WERI-Rb-1 (cell line): ENCODE measurements around the gene ATOH7.

ENCODE experiments used
- DNase-seq: peaks from one replicate; pipeline ENCODE4 v3.0.0-alpha.2; 2020
- H3K27ac ChIP-seq: fragments of 250-450 bp; sonication (Bioruptor Pico); 2 replicates; pipeline ENCODE4 v1.5.1; 2020; ENCODE audit warnings: mild to moderate bottlenecking, moderate library complexity
- H3K27me3 ChIP-seq: fragments of 250-450 bp; sonication (Bioruptor Pico); 2 replicates; pipeline ENCODE4 v1.5.1; 2021; ENCODE audit warnings: mild to moderate bottlenecking, low read depth, moderate library complexity; ENCODE audit not compliant: insufficient read depth, severe bottlenecking
- H3K36me3 ChIP-seq: fragments of 250-450 bp; sonication (Bioruptor Pico); 2 replicates; pipeline ENCODE4 v1.5.1; 2020; ENCODE audit warnings: mild to moderate bottlenecking, moderate library complexity
- H3K4me3 ChIP-seq: 2 replicates; pipeline ENCODE4 v1.5.1; 2011; ENCODE audit warnings: low read depth, mild to moderate bottlenecking, control low read depth, low read length
- H3K9me3 ChIP-seq: fragments of 250-450 bp; sonication (Bioruptor Pico); 2 replicates; pipeline ENCODE4 v1.5.1; 2021; ENCODE audit warnings: mild to moderate bottlenecking, moderate library complexity; ENCODE audit not compliant: severe bottlenecking
- TF ChIP-seq, protein P1 (sequence below): IDR thresholded peaks from 2 replicates; pipeline ENCODE4 v1.5.1; 2011; ENCODE audit warnings: low read depth, mild to moderate bottlenecking, control low read depth, inconsistent platforms, low read length

ATOH7 gene

DNA sequence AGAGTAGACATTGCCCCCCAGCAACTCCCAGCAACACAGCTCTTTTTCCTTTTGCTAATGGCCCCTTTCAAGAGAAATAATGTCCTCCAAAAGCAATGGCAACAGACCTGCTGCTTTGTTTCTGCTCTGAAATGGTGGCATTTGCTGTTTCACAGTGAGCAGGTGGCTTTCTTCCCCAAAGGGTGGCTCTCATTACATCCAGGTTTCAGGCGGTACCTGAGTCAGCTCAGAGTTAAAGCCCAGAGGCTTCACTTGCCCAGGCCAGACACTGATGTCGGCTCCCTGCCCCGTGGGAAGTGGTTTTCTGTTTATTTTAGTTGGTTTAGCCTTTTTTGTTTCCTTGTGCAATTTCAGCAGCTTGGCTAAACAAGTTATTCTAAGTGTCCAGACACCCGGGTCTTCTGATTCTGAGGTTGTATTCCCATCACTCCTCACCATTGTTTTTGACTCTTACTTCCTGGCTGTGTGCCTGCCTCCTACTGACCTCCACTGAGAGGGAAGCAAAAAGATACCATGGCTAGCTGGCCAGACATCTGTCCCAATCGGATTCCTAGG lies 7.8 kb upstream of the ATOH7 start:
- no peaks in the 10 kb centered on the region for H3K27me3 ChIP-seq
- H3K9me3 ChIP-seq, result no peaks in the 10 kb centered on the region
- H3K27ac ChIP-seq, result no peak overlapping the region
- no peak for DNase-seq
- H3K36me3 ChIP-seq, result no peaks in the 10 kb centered on the region
- H3K4me3 ChIP-seq, result no peak overlapping the region
- TF ChIP-seq, protein P1, sequence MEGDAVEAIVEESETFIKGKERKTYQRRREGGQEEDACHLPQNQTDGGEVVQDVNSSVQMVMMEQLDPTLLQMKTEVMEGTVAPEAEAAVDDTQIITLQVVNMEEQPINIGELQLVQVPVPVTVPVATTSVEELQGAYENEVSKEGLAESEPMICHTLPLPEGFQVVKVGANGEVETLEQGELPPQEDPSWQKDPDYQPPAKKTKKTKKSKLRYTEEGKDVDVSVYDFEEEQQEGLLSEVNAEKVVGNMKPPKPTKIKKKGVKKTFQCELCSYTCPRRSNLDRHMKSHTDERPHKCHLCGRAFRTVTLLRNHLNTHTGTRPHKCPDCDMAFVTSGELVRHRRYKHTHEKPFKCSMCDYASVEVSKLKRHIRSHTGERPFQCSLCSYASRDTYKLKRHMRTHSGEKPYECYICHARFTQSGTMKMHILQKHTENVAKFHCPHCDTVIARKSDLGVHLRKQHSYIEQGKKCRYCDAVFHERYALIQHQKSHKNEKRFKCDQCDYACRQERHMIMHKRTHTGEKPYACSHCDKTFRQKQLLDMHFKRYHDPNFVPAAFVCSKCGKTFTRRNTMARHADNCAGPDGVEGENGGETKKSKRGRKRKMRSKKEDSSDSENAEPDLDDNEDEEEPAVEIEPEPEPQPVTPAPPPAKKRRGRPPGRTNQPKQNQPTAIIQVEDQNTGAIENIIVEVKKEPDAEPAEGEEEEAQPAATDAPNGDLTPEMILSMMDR, result no peak

DNA sequence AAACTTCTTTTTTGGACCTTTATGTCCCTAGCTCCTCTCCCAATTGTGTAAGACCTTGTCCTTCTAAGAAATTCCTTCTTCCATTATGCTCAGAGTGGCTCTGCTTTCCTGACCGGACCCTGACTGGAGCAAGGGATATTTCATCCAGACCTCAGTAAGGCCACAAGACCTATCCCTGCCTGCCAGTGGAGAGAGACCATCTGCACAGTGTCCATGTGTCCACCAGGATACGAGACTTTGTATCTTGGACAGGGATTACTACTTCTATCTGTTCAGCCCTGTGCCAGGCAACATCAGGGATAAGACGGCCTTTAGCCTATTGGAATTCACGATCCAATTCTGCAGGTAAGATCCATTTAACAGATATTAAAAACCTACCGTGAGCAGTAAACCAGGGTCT lies 7.2 kb upstream of the ATOH7 start:
- DNase-seq, result no peak
- Histone ChIP-seq H3K9me3 (no peaks in the 10 kb centered on the region), H3K36me3 (no peaks in the 10 kb centered on the region), H3K27ac (no peak overlapping the region), H3K4me3 (no peak overlapping the region), H3K27me3 (no peaks in the 10 kb centered on the region)
- TF ChIP-seq, protein P1, result no peak

DNA sequence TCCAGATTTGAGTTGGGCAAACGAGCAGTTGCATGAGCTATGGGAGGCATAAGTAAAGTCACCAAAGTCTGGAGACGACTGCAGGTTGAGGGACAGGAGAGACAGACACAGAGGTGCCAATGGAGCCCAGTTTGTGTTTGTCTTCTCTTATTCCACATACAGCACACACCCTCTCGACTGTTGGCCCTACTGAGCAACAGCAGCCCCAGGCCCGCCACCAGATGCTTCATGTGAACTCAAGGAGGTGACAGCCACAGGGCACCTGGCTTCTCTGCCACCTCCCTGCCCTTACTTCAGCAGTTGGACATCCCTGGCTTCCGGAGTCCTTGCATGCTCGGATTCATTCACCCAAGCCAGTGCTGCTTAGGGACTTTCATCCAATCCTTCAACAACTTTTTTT lies 6.5 kb upstream of the ATOH7 start:
- TF ChIP-seq, protein P1, result no peak

DNA sequence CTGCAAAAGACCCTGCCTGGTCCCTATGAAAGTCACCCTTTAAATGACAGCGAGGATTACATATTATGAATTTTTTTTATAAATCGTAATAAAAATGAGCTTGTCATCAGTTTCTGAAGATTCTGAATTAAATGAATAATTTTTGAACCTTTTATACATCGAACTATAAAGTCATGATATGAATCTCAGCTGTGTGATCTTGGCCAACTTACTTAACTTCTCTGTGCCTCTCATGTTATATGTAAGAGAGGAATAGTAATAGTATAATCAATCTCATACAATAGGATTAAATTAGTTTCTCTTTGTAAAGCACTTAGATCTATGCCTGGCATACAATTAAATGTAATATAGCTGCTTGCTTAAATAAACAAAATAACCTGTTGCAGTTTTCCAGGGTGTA lies 5.3 kb upstream of the ATOH7 start:
- no peak overlapping the region for H3K27ac ChIP-seq
- DNase-seq, result no peak
- TF ChIP-seq, protein P1, result no peak
- no peak overlapping the region for H3K4me3 ChIP-seq
- H3K36me3 ChIP-seq, result no peaks in the 10 kb centered on the region
- no peaks in the 10 kb centered on the region for H3K9me3 ChIP-seq
- no peaks in the 10 kb centered on the region for H3K27me3 ChIP-seq

More for the DNA sequence above, 6.5 kb upstream of the ATOH7 start:
- no peak overlapping the region for H3K27ac ChIP-seq
- no peaks in the 10 kb centered on the region for H3K36me3 ChIP-seq
- H3K4me3 ChIP-seq, result no peak overlapping the region
- H3K27me3 ChIP-seq, result no peaks in the 10 kb centered on the region
- DNase-seq, result no peak
- H3K9me3 ChIP-seq, result no peaks in the 10 kb centered on the region

DNA sequence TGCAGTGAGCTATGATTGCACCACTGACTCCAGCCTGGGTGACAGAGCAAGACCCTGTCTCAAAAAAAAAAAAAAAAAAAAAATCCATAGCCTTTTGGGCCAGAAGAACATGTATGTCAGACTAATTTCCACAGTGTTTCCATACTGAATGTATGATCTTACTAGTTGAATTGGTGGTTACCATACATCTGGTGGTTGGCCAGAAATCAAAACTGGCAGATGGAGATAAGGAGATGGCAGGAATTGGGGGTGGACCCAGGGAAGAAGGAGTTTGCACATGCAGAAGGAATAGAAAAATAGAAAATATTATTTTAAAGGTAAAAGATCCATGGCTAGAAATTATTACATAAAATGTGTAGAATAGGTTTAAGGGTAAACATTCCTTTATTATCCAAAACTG lies 3.7 kb upstream of the ATOH7 start:
- no peak overlapping the region for H3K27ac ChIP-seq
- H3K4me3 ChIP-seq, result no peak overlapping the region
- peaks cover 8% of the 10 kb centered on the region for H3K36me3 ChIP-seq
- H3K27me3 ChIP-seq, result no peaks in the 10 kb centered on the region
- no peak for DNase-seq
- H3K9me3 ChIP-seq, result no peaks in the 10 kb centered on the region
- TF ChIP-seq, protein P1, result no peak

DNA sequence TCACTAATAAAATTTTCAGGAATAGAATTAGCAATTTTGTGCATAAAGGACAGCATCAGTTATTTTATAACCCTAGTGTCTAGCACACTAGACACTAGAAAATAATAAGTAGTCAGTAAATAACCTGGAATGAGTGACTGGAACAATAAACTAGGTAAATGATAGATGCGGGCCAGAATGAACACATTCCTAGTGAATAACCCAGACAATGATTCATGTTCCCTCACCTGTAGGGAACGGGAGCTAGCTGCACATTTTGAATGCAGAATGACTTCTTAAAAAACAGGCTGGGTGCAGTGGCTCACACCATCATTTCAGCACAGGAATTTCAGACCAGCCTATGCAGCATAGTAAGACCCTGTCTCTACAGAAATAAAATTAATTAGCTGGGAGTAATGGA lies 3.2 kb upstream of the ATOH7 start:
- H3K27ac ChIP-seq, result no peak overlapping the region
- H3K27me3 ChIP-seq, result no peaks in the 10 kb centered on the region
- H3K9me3 ChIP-seq, result no peaks in the 10 kb centered on the region
- DNase-seq, result no peak
- TF ChIP-seq, protein P1, result no peak
- peaks cover 8% of the 10 kb centered on the region for H3K36me3 ChIP-seq
- no peak overlapping the region for H3K4me3 ChIP-seq
